Panc1 (cell line): ENCODE data around the gene CA10. TPM values are rescaled to one million over a fixed set of nuclear protein-coding genes. Genes with fewer than 3 reads are reported as not detected.

Experiments
- ATAC-seq: fragments of 200-7000 bp; cut with Tn5 transposase; 2 replicates; pipeline ENCODE4 v1.9.1; 2020; ENCODE audit warnings: mild to moderate bottlenecking, moderate library complexity
- BruUV-seq: library from RNA; stranded (reverse); fragments of 400-500 nt; replicated peaks from 2 replicates; lab custom pipeline; 2021; lab: Mats Ljungman, UMichigan
- CTCF ChIA-PET: fragments of 300-600 bp; sonication (Branson Sonifier 250); formaldehyde crosslinking; loops from one replicate; lab custom pipeline; 2022; ENCODE audit warnings: antibody characterized with exemption; lab: Charles Lee
- POLR2A ChIA-PET: fragments of 300-600 bp; sonication (Branson Sonifier 250); formaldehyde crosslinking; loops from one replicate; lab custom pipeline; 2022; ENCODE audit warnings: antibody characterized with exemption; lab: Charles Lee
- DNase-seq: peaks from one replicate; pipeline ENCODE4 v3.0.0-alpha.2; 2010; ENCODE audit warnings: low read depth, low spot score
- H3K27ac ChIP-seq: 2 replicates; pipeline ENCODE4 v1.5.1; 2011; ENCODE audit warnings: mild to moderate bottlenecking, low read length, inconsistent platforms
- H3K27me3 ChIP-seq: fragments of 200-500 bp; sonication (Bioruptor generic); 2 replicates; pipeline ENCODE4 v1.6.0; 2014; ENCODE audit warnings: low read length, inconsistent platforms; ENCODE audit not compliant: control insufficient read depth, insufficient read depth
- H3K36me3 ChIP-seq: fragments of 200-500 bp; sonication (Bioruptor generic); 2 replicates; pipeline ENCODE4 v1.5.1; 2014; ENCODE audit warnings: inconsistent platforms, mild to moderate bottlenecking, low read length, moderate library complexity; ENCODE audit not compliant: control insufficient read depth, insufficient read depth
- H3K4me1 ChIP-seq: 2 replicates; pipeline ENCODE4 v1.5.1; 2011; ENCODE audit warnings: inconsistent platforms, mild to moderate bottlenecking, low read length, moderate library complexity; ENCODE audit not compliant: control insufficient read depth, insufficient read depth
- H3K4me3 ChIP-seq, 2 experiments: 2 replicates each; pipeline ENCODE4 v1.5.1; 2011 to 2012; ENCODE audit warnings: low read depth in 2 of 2, low read length in 2 of 2, mild to moderate bottlenecking in 2 of 2, inconsistent platforms in 1 of 2, moderate library complexity in 1 of 2
- H3K9me3 ChIP-seq: fragments of 200-500 bp; sonication (Bioruptor generic); 2 replicates; pipeline ENCODE4 v1.5.1; 2014; ENCODE audit warnings: low read depth, mild to moderate bottlenecking, inconsistent platforms, low read length, moderate library complexity; ENCODE audit not compliant: control insufficient read depth, insufficient read depth
- CTCF ChIP-seq: fragments of 450-650 bp; IDR thresholded peaks from 2 replicates; pipeline ENCODE4 v1.5.1; 2017; ENCODE audit warnings: mild to moderate bottlenecking
- POLR2AphosphoS5 ChIP-seq: IDR thresholded peaks from 2 replicates; pipeline ENCODE4 v1.6.1; 2012; ENCODE audit warnings: mild to moderate bottlenecking, low read depth, low read length, moderate library complexity
- REST ChIP-seq, 2 experiments: IDR thresholded peaks; 2 replicates each; pipeline ENCODE4 v1.6.1; 2011 to 2012; ENCODE audit warnings: low read depth in 2 of 2, control low read depth in 1 of 2, low read length in 1 of 2, mild to moderate bottlenecking in 1 of 2, moderate library complexity in 1 of 2; ENCODE audit not compliant: insufficient read depth in 1 of 2
- SIN3A ChIP-seq: IDR thresholded peaks from 2 replicates; pipeline ENCODE4 v1.6.1; 2012; ENCODE audit warnings: low read depth, mild to moderate bottlenecking, low read length, moderate library complexity, borderline replicate concordance; ENCODE audit not compliant: insufficient read depth
- TCF7L2 ChIP-seq: IDR thresholded peaks from 2 replicates; pipeline ENCODE4 v1.6.1; 2011; ENCODE audit warnings: mild to moderate bottlenecking, low read depth, low read length, inconsistent platforms
- in situ Hi-C: cut with HindIII; loops from 2 replicates; pipeline ENCODE4 v1.10.0; 2016; ENCODE audit warnings: low sequenced_read_pairs, low pct_unique_long_range_greater_than_20kb
- intact Hi-C: fragments of 100-400 bp; cut with micrococcal nuclease; formaldehyde crosslinking; loops from one replicate; pipeline ENCODE4 v1.10.0; 2022; ENCODE audit not compliant: unreplicated experiment
- total RNA-seq: library from RNA; stranded (reverse); gene quantifications from one replicate; pipeline ENCODE4 v1.2.1, GENCODE V29; 2021; ENCODE audit not compliant: unreplicated experiment

The CA10 gene
- total RNA-seq, 1 experiment from 2014 or later, result not detected

DNA sequence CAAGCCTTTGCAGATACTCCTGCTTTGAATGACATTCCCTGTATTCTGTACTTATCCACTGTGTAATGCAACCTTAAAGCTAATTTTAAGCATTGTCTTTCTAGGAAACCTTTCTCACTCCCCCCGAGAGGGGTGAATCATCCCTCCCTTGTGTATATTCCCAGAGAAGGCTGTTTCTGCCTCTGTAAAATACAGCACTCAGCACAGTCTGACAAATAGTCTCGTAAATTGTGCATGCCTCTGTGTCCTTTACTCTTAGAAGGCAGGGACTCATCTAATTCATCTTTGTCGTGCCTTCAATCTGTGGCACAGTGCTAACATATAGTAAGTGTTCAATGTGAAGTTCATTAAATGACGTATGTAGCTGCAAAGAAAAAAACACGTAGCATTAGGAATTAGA is 200.7 kb downstream of the CA10 start:
- ChIA-PET CTCF (no interaction called here), POLR2A (no interaction called here)
- BruUV-seq, result no TSS peak
- in situ Hi-C loops (no loop called here), intact Hi-C loops (no loop called here)
- Histone ChIP-seq H3K36me3 (no peaks in the 10 kb centered on the region), H3K27me3 (no peaks in the 10 kb centered on the region), H3K9me3 (peaks cover 1% of the 10 kb centered on the region), H3K4me3 (no peak overlapping the region), H3K4me1 (no peaks in the 10 kb centered on the region), H3K27ac (no peak overlapping the region)
- no peak for TF ChIP-seq REST (IDR thresholded peaks at IDR 0.05; ENCODE audit: insufficient read depth in 1 of 2, low read depth in 2 of 2, low read length in 1 of 2)
- TF ChIP-seq POLR2AphosphoS5, result no peak
- no peak for TF ChIP-seq TCF7L2
- no peak for TF ChIP-seq CTCF
- TF ChIP-seq SIN3A, result no peak
- DNase-seq (no peak), ATAC-seq (no peak)

DNA sequence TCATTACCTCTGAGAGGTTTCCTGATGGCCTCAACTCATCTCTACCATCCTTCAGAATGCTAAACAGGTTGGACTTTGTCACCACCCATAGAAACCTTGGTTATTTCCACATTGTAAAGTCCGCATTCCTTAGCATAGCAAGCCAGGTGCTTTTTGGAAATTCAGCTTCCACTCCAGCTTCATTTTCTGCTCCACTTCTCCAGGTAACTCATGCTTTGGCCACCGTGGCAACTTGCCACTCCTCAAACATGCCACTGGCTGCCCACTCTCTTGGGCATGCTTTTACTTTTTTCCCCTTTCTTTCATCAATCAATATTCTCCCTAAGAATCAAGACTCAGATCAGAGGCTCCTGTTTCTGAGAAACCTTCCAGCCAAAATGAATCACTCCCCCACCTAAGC is 203.3 kb downstream of the CA10 start:
- no peak for TF ChIP-seq POLR2AphosphoS5
- no peak for TF ChIP-seq TCF7L2
- TF ChIP-seq SIN3A, result no peak
- no peak for TF ChIP-seq REST (IDR thresholded peaks at IDR 0.05; ENCODE audit: insufficient read depth in 1 of 2, low read depth in 2 of 2, low read length in 1 of 2)
- TF ChIP-seq CTCF, result no peak
- no TSS peak for BruUV-seq
- no peaks in the 10 kb centered on the region for H3K4me1 ChIP-seq
- POLR2A ChIA-PET, result no interaction called here
- CTCF ChIA-PET, result no interaction called here
- no peak overlapping the region for H3K4me3 ChIP-seq
- in situ Hi-C loops, result no loop called here
- ATAC-seq (no peak), DNase-seq (no peak)
- H3K27me3 ChIP-seq, result no peaks in the 10 kb centered on the region
- no peaks in the 10 kb centered on the region for H3K9me3 ChIP-seq
- intact Hi-C loops, result no loop called here
- no peaks in the 10 kb centered on the region for H3K36me3 ChIP-seq
- H3K27ac ChIP-seq, result no peak overlapping the region
